ENCODE results near the gene NODAL. TPM values are rescaled to one million over a fixed set of nuclear protein-coding genes. Genes with fewer than 3 reads are reported as not detected.

NODAL gene
- total RNA-seq, 2 experiments from 2014 or later: not detected

DNA sequence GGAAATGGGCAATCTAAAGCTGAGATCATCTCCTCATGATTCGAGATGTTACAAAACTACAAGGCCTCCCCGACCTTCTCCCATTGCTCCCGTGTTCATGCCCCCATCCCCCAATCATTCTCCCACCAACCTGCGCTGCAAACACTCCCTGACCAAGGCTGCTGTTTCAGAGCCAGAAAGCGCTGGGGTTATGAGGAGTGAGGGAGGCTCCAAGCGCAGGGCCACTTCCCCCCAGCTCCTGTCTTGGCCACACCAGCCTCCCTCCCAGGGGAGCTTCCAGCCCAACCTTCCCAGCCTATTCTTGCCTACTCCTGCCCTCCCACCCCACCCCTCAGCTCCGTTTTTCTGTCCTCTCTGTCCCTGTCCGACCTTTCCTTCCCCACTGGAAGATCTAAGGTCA lies 14.7 kb upstream of the NODAL start:
- TF ChIP-seq, protein P1, sequence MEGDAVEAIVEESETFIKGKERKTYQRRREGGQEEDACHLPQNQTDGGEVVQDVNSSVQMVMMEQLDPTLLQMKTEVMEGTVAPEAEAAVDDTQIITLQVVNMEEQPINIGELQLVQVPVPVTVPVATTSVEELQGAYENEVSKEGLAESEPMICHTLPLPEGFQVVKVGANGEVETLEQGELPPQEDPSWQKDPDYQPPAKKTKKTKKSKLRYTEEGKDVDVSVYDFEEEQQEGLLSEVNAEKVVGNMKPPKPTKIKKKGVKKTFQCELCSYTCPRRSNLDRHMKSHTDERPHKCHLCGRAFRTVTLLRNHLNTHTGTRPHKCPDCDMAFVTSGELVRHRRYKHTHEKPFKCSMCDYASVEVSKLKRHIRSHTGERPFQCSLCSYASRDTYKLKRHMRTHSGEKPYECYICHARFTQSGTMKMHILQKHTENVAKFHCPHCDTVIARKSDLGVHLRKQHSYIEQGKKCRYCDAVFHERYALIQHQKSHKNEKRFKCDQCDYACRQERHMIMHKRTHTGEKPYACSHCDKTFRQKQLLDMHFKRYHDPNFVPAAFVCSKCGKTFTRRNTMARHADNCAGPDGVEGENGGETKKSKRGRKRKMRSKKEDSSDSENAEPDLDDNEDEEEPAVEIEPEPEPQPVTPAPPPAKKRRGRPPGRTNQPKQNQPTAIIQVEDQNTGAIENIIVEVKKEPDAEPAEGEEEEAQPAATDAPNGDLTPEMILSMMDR (IDR thresholded peaks at IDR 0.05): no peak
- intact Hi-C loops (cut with DNase I, micrococcal nuclease): no loop called here
- H3K4me3 Mint-ChIP-seq: no peak overlapping the region
- ATAC-seq (ENCODE audit: poor library complexity): no peak
- ChIA-PET CTCF (no interaction called here), POLR2A (interaction anchor here (1.1 kb wide), 1 partner anchor 52 kb away, joined by 4 read pairs; the partner anchor contains the start of gene EIF4EBP2)
- H3K9me3 Mint-ChIP-seq: no peaks in the 10 kb centered on the region
- H3K36me3 ChIP-seq (ENCODE audit: insufficient read depth, low read length): no peaks in the 10 kb centered on the region
- H3K27ac Mint-ChIP-seq: no peak overlapping the region
- peaks cover 12% of the 10 kb centered on the region for H3K4me1 ChIP-seq (ENCODE audit: insufficient read depth, low read length)
- H3K27me3 ChIP-seq (ENCODE audit: control insufficient read depth in 1 of 2, insufficient read depth in 2 of 2, low read length in 2 of 2): peaks cover 16 to 34% of the 10 kb centered on the region in 2 experiments
- peaks cover 57% of the 10 kb centered on the region for H3K27me3 Mint-ChIP-seq
- no peak overlapping the region for H3K4me3 ChIP-seq (ENCODE audit: low read length)
- no peaks in the 10 kb centered on the region for H3K9me3 ChIP-seq (ENCODE audit: control insufficient read depth in 1 of 2, insufficient read depth in 1 of 2, low read length in 2 of 2)
- H3K36me3 Mint-ChIP-seq (ENCODE audit: low read depth): no peaks in the 10 kb centered on the region
- peaks cover under 1% of the 10 kb centered on the region for H3K4me1 Mint-ChIP-seq (ENCODE audit: low read depth)
- DNase-seq: no peak
- no peak overlapping the region for H3K27ac ChIP-seq (ENCODE audit: low read depth in 1 of 2, low read length in 2 of 2)

- Histone ChIP-seq H3K36me3 (ENCODE audit: insufficient read depth, low read length) (no peaks in the 10 kb centered on the region), H3K4me1 (ENCODE audit: insufficient read depth, low read length) (peaks cover 12% of the 10 kb centered on the region), H3K4me3 (ENCODE audit: low read length) (no peak overlapping the region), H3K27ac (ENCODE audit: low read depth in 1 of 2, low read length in 2 of 2) (no peak overlapping the region), H3K9me3 (ENCODE audit: control insufficient read depth in 1 of 2, insufficient read depth in 1 of 2, low read length in 2 of 2) (no peaks in the 10 kb centered on the region), H3K27me3 (ENCODE audit: control insufficient read depth in 1 of 2, insufficient read depth in 2 of 2, low read length in 2 of 2) (peaks cover 18 to 31% of the 10 kb centered on the region in 2 experiments)
- no peak for DNase-seq
- no peaks in the 10 kb centered on the region for H3K36me3 Mint-ChIP-seq (ENCODE audit: low read depth)
- intact Hi-C loops (cut with DNase I, micrococcal nuclease): no loop called here
- no peak overlapping the region for H3K4me3 Mint-ChIP-seq
- POLR2A ChIA-PET: interaction anchor here (0.6 to 1.1 kb wide), 2 partner anchors 12 to 51 kb away, joined by 3 to 4 read pairs; partner anchors contain the start of gene EIF4EBP2
- no peaks in the 10 kb centered on the region for H3K4me1 Mint-ChIP-seq (ENCODE audit: low read depth)
- CTCF ChIA-PET: no interaction called here
- H3K27ac Mint-ChIP-seq: no peak overlapping the region
- TF ChIP-seq, protein P1 (IDR thresholded peaks at IDR 0.05): no peak
- no peak for ATAC-seq (ENCODE audit: poor library complexity)
- H3K9me3 Mint-ChIP-seq: no peaks in the 10 kb centered on the region
- peaks cover 50% of the 10 kb centered on the region for H3K27me3 Mint-ChIP-seq
Measured at GRCh38 chr10:70455213-70455630, 13.7 kb upstream of the NODAL start.

- H3K4me3 ChIP-seq (ENCODE audit: low read length): no peak overlapping the region
- DNase-seq (no peak), ATAC-seq (ENCODE audit: poor library complexity) (no peak)
- Mint-ChIP-seq H3K9me3 (no peaks in the 10 kb centered on the region), H3K27me3 (peaks cover 18% of the 10 kb centered on the region), H3K4me1 (ENCODE audit: low read depth) (no peaks in the 10 kb centered on the region), H3K4me3 (no peak overlapping the region), H3K36me3 (ENCODE audit: low read depth) (no peaks in the 10 kb centered on the region), H3K27ac (no peak overlapping the region)
- TF ChIP-seq, protein P1 (IDR thresholded peaks at IDR 0.05): no peak
- ChIA-PET POLR2A (no interaction called here), CTCF (no interaction called here)
- no peaks in the 10 kb centered on the region for H3K4me1 ChIP-seq (ENCODE audit: insufficient read depth, low read length)
- no peaks in the 10 kb centered on the region for H3K9me3 ChIP-seq (ENCODE audit: control insufficient read depth in 1 of 2, insufficient read depth in 1 of 2, low read length in 2 of 2)
- intact Hi-C loops (cut with DNase I, micrococcal nuclease): no loop called here
- peaks cover 0 to 2% of the 10 kb centered on the region in 2 experiments for H3K27me3 ChIP-seq (ENCODE audit: control insufficient read depth in 1 of 2, insufficient read depth in 2 of 2, low read length in 2 of 2)
- H3K27ac ChIP-seq (ENCODE audit: low read depth in 1 of 2, low read length in 2 of 2): no peak overlapping the region
- no peaks in the 10 kb centered on the region for H3K36me3 ChIP-seq (ENCODE audit: insufficient read depth, low read length)
Measured at GRCh38 chr10:70448236-70448635, 6.8 kb upstream of the NODAL start.
